HPDE6-E6E7 (cell line): Measurements from ENCODE around the gene ZNF248.

Experiments used
- DNase-seq: peaks from one replicate; pipeline ENCODE4 v3.0.0; 2011; ENCODE audit warnings: missing footprints; ENCODE audit errors: extremely low spot score

Gene ZNF248

DNA sequence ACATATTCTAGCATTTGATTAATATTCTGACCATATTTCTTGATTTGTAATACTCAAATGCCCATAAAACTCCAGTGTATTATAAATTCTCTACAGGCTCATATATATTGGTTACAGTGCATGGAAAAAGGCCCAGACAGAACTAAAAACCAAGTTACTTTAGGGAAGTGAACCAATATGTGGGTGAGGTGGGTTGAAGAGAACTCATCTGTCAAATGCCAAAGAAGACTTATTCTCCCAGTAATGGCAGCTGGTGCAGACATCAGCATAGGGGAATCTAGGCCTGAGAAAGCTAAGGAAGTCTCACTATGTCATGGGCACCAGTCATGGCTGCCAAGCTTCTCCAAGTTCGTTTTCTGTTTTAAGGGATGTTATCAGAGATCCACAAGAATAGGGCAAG is 30.6 kb downstream of the ZNF248 start:
- DNase-seq: no peak

DNA sequence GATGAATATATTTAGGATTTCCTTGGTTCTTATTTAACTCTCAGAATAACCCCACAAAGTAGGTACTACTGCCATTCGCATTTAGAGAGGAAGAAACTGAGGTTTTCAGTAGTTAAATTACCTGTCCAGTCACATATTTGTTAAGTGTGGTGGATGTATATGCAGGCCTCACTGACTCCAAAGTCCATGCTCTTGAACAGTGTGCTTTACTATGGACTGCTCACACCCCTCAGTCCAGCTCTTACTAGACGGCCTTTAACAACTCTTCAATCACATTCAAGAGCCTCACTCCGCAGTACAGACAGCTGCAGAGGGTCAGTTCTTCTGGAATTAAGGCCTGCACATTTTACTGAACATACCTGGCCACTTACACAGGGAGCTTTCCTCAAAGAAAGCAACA is 36.2 kb downstream of the ZNF248 start:
- DNase-seq: no peak

DNA sequence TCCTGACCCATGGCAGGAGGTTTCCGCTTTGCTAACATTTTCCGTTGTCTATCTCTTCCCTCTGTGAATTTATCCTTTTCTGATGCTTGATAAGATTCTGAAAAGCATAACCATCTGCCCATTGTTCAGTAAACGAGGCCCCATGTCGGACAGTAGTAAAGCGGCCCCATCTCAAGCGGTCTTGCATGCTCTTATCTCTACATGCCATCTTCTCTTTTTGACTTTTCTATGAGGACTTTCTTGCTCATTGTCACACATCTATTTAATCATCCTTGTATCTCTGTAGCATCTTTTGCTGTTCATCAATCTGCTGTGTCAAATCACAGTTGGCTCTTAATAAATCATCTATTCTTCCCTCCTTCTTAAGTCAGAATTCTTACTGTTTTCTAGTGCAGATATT is 37.6 kb downstream of the ZNF248 start:
- no peak for DNase-seq

DNA sequence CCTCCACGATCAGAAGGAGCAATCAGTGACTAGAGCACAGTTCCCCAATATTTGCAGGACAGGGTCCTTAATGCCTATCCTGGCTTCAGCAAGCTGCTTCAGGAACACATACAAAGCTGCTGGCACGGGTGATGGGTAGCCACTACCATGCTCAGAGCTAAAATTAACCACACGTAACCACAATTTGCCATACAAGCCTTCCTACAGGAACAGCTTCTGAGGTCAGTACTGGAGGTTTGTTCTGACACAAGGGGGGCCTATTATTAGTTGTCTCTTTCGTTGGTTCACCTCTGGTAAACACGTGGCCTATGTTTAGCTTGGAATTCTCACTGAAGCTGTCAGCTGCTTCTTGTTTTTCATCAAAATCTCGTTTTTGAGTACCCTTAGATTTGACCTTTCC is 41.1 kb downstream of the ZNF248 start:
- DNase-seq: no peak

DNA sequence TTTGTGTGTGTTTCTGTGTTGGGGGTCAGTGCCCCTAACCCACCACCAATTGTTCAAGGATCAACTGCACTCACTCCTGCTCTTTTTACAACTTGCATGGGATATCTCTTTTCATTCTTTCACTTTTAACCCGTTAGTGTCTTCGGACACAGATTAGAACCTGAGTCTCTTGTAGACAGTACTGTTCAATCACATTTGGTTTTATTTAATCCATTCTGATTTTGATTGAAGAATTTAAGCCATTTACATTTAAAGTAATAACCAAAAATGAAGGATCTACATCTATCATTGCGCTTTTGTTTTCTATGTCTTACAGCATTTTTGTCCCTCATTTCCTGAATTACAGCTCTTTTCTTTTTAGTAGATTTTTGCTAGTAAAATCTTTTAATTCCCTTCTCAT is 43.6 kb downstream of the ZNF248 start:
- no peak for DNase-seq

DNA sequence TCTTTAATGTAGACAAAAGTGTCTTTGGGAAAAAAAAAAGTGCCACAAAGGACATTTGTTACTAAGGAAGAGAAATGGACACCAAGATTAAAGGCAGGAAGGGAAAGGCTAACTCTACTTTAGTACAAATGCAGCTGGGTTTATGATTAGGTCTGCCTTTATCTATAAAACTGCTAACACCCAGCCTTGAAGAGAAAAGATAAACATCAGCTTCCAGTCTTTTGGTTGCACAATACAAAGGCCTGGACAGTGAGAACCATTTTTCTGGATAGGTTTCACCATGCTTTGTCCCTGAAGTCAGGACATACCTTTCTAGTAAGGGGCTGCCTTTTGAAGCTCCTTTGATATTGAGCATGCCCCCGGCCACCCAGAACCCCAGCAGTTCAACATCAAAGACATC is 45.1 kb downstream of the ZNF248 start:
- no peak for DNase-seq

DNA sequence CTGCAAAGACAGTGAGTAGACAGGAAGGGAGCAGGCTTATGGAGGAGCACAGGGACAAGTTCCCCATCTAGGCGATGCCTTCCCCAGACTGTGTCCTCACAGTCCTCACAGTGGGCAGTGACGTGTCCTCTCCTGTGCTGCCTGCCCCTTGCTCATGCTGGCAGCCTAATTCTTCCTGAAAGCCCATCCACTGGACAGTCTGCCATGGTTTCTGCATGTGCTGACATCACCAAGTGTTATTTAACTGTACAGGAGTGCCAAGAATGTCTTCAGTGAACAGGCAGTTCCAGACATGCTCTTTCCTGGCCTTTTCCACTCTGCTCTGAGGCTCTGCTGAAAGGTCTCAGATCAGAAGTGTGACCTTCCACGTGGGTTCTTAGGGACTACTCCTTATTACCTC is 54.1 kb downstream of the ZNF248 start:
- DNase-seq: no peak

DNA sequence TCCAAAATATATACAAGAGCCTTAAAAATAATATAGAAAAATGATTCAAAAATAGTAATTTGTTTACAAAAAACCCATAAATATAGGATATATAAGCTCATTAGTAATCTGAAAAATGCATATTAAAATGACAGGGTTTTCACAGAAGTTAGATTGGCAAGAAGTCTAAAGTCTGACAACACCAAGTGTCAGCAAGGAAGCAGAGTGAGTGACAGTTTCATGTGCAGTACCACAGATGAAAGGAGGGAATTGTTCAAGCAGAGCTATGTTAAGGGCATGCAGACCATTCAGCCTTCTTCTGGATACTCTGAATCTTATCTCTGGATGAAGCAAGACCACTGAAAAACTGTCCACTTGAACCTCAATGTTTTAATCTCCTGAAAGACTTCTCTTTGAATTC is 55.9 kb downstream of the ZNF248 start:
- no peak for DNase-seq

DNA sequence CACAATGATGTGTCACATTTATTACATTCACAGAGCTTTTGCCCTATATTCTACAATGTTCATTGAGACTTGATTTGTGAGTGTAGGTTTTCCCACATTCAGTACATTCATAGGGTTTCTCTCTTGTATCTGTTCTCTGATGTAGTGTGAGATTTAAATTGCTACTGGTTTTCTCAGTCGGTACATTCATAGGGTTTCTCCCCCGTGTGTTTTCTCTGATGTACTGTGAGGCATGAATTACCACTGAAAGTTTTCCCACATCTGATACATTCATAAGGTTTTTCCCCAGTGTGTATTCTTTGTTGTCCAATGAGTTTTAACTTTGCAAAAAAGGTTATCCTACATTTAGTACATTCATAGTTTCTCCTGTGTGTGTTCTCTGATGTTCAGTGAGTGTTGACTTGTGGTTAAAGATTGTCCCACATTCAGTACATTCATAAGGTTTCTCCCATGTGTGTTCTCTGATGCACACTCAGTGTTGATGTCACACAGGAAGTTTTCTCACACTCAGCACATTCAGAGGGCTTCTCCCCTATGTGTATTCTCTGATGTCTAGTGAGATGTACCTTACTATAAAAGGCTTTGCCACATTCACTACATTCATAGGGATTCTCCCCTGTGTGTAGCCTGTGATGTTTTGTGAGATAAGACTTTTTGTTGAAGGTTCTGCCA is 63.0 kb downstream of the ZNF248 start:
- DNase-seq: no peak

DNA sequence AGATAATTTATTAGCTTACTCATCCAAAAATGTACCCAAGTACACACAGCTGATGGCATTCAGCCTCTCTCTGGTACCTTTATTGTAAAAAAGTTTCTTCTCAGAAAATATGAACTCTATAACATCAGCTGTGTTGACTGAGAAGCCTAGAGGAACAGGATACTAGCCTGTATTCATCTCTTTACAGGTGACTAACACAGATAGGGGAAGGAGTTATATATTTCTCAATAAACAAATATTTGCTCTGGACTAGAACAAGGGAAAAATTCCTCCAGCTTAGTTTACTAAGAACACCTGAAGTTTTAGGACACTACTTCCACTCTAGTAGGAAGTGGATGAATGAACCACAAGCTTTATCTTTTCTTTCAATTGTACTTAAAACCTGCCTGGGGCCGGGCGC is 67.8 kb downstream of the ZNF248 start:
- no peak for DNase-seq

DNA sequence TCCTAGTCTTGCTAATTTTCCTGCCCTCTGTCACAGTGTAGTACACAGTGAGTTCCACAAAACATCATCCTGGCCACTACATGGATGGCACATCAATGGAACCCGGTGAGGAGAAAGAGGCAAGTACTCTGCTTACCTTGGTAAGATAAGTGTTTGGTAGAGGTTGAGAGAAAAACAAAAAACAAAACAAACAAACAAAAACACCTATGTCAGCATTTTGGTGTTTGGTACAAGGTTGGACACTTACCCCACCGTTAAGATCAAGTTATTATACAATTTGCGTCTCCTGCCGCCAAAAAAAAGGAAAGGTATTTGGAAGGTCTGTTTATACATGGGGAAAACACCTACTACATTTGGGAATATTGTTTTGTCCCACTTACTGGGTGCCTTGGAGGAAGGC is 72.7 kb downstream of the ZNF248 start:
- no peak for DNase-seq

DNA sequence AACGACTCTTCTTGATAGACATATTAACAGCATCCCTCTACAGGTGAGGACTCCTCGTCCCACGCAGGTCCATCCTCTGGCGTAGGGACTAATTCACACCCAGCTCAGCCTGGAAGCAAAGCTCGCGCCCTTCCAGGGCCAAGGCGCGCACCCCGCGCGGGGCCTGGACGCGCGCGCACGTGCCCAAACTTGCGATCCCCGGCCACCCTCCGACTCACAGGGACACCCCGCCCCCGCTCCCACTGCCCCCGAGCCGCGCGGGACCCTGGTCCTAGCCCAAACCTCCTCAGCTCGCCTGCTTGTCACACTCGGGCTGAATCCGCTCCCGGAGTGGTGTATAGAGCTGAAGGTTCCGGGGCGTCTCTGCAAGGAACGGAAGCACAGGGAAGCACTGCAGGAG is 76.9 kb downstream of the ZNF248 start:
- no peak for DNase-seq

DNA sequence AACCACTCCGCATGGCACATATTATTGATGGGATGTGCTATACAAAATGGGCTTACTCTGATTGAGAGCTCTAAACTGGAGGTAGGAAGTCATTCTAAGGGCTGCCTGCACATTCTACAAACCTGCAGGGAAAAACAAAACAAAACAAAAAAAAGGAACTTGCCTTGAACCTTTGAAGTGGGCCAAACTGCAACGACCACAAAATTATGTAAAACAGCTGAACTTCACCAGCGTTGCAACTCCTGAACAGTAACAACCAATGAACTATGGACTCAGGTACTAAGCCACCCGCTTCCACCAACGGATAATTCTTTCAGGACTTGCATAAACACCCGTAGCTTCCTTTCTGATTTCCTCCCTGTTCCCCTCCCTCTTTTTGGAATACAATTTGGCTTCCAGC is 80.4 kb downstream of the ZNF248 start:
- DNase-seq: no peak

DNA sequence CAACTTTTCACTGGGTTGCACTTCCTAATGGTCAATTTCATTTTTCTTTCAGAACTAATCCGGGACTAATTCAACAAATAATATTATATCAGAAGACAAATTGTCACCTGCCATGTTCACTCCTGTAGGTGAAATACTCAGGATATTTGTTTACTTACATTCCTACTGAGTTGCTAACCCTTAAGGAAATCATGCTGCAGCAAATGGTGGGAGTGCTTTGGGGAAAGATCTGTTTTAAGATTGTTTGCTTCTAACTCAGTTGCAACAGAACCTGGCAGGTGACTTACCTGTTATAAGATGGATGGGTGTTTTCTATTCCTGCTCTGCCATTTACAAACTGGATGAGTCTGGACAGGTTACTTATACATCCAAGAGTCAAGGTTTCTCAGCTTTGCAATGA is 81.8 kb downstream of the ZNF248 start:
- DNase-seq: no peak

DNA sequence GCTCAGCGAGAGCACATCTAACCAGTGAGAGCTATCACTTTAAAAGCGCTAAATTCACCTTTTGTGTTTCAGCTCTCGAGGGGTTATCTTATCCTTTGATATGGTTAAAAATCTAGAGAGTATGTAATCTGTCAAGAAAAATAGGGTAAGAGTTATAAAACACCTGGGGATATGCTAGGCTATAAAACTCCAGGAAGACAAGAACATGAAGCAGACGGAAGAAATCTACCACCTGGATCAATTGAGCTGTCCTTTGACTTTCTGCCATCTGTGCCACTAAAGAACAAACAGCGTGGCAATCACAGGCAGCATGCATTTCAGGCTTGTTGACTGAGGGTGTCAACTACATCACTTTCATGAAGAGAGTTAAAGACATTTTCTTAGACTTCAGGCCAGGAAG is 83.1 kb downstream of the ZNF248 start:
- no peak for DNase-seq

DNA sequence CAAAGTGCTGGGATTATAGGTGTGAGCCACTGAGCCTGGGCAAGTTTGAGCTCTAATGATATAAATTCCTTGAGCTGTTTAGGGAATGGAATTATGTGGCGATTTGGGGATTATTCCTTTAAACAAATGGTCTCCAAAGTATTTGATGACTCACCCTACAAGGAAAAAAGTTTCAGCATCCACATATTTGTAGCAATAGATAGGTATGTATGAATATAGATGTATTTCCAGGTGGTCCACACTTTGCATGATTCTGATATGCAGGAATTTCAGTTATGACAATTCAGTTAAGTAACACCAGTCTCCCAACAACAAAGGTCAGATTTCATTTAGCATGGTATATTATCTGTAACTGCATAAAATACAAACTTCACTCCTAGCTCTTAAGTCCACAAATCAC is 92.2 kb downstream of the ZNF248 start:
- no peak for DNase-seq

DNA sequence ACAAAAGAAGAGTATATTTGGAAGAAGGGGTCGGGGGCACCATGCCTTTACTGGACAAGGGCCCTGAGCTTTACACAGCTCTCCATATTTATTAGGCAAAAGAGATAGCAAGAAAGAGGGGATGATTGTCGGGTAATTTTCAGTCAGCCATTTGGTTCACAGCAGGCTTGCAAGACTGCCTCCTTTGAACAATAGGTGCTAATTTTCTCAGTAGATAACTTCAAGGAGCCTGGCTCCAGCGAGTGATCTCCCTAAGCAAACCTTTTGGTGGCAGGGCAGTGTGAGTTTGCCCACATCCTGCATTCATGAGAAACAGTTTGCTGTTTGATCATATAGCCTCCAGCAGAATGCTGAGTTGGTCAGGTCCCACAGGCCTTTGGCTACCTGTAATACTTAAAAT is 94.3 kb downstream of the ZNF248 start:
- no peak for DNase-seq

DNA sequence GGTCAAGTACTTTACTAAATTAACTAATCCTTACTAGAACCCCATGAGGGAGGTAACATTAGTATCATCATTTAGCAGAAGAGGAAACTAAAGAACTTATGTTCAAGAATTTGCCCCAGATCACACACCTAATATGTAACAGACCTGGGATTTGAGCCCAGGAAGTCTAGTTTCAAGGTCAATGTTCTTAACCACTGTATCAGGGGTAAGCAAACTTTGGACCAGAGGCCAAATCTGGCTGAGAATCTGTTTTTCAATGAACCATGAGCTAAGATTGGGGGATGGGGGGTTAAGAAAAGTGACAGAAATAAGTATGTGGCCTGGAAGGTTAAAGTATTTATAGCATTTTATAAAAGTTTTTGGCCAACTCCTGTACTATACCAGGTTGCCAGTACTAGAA is 95.1 kb downstream of the ZNF248 start:
- no peak for DNase-seq

DNA sequence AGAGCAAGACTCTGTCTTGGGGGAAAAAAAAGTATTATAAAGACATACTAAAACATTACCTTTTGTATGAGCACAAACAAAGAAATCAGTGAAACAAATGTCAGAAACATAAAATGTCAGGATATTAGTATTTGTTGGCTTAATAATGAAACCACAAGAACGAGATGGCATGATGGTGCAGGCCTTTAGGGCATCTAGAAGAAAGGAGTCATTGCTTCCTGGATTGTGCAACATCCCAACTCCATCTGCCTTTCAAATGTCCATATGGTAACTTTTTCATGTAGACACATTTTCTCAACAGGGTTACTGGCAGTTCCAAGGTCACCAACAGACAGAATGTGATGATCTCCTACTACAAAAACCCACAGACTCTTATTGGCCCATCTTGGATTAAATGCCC is 96.6 kb downstream of the ZNF248 start:
- DNase-seq: peak; percentile 15

DNA sequence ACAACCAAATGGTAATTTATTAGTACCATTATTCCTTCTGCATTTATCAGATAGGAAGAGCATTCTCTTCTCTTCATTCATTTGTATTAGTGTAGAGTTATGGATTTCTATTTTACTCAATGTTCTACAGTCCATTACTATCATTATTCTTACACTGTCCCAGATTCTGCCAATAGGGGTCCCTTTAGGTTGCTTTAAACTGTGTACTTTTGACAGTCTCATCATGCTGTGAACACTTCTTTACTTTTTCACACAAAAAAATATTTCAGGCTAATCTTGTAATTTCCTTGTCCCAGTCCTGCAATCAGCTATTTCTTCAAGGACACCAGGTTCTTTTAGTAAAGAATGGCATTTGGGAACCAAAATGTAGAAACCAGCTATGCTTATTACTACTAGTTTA is 99.3 kb downstream of the ZNF248 start:
- DNase-seq: no peak

DNA sequence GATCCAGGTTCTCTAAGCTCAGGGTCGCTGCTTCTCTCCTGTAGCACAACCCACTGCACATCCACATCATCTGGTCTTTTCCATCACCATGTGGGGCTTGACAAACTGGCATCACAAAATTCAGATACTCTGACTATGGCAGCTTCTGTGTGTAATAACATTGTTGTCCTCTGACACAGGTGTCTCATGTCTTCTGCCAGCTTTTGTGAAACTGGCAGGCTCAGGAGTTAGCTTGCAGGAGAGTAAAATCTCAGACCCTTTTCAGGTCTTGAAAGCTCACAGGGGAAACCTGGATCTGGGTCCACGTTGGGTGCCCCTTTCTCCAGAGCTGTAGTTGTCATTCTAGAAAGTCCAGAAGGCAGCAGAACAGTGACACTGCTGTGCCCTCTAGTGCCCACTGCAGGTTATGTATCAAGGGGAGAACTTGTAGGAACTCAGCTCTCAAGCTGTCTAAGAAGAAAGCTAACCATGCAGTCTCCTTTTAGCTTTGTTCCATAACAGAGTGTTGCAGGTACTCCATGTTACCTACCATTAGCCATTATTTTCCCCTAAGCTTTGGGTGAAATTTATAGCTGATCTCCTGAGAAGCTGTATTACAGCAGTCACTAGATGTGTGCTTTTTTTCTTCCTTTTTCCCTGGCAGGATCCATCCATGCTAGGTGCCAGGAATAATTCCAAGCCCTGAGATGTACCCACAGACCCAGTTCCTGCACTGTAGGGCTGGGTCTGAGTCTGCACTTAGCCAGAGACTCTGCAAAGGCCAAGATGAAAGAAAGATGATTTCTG is 102.7 kb downstream of the ZNF248 start:
- DNase-seq: no peak

DNA sequence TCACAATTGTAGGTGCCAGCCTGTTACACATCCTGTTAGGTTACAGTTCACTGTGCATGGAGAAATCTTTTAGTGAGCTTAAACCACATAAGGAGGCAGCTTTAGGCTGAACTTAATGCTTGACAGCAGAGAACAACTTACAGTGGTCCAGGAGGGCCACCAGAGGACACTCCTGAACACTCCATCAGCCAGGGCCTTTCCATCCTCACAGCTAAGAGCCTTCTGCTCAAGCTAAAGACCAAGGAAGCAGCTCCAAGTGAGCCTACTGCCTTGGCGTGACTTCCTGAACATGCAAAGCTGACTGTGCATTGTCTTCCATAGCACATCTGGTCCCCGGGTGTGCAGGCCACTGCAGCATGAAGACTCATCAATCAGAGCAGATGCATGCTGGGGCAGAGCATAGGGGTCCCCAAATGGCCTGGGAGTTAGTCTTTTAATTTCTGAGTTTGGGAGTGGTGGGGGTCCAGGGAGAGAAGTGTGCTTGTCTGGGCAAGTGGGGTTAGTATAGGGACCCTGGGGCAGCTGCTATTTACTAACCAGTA is 105.0 kb downstream of the ZNF248 start:
- no peak for DNase-seq

DNA sequence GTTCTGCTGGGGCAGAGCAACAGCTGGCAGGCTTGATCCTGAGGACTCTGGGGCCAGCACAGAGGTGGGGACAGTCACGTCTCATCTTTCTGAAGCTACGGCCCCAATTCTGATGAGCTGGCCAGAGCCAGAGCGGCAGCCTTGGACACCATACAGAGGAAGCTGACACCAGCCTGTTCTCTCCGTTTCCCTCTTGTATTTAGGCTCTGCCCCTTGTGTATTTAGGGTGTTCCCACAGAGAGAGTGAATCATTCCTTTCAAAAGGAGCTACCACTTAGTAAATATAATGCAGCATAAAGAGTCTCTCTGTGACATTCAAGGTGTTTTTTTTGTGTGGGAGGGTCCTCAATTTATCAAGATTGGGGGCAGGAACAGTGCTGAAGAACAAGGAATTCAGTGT is 109.2 kb downstream of the ZNF248 start:
- DNase-seq: no peak
